WTC11 (cell line): ENCODE results near the gene NUDT14.

Experiments
- ESRRA ChIP-seq: sonication (generic); formaldehyde crosslinking; IDR thresholded peaks from 2 replicates; pipeline ENCODE4 v1.8.1; 2022; ENCODE audit warnings: mild to moderate bottlenecking, missing genetic modification reagents, borderline replicate concordance
- TF ChIP-seq, protein P1 (sequence below): fragments of 200-600 bp; IDR thresholded peaks from 2 replicates; pipeline ENCODE4 v1.8.0; 2022; ENCODE audit warnings: antibody characterized with exemption
- TF ChIP-seq, protein P2 (sequence below): sonication (generic); formaldehyde crosslinking; IDR thresholded peaks from 2 replicates; pipeline ENCODE4 v1.8.0; 2022; ENCODE audit warnings: mild to moderate bottlenecking, missing genetic modification reagents

DNA sequence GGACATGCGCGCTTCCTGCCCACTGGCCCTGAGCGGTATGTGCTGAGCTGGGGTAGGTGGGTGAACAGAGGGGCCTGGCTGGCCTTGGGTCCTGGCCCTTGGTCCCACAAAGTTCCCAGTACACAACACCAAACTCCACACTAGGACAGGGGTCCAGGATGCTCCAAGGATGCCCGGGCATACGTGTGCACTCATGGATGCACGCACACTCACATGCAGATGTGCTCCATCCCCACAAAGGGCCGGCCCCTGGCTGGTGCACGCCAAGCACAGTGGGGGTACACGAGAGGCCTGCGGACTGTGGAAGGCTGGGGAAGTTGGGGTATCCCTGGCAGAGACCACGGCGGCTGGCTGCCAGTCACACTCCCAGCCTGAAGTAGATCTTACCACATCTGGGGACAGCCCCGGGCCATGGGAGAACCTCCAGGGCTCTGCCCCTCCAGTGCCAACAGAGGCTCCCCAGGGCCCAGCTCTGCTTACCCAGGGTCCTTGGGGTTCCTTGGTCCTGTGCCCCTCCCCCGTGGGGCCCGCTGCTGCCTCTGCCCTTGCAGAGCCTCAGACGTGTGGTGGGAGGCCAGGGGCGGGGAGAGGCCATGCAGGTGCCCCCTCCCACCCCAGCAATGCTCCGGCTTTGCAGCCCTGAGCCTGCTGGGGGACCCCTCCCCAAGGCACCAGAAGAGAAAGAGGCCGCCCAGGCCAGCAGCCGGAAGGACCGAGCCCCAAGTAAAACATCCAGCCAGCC lies 24.0 kb upstream of the NUDT14 start:
- TF ChIP-seq, protein P1, sequence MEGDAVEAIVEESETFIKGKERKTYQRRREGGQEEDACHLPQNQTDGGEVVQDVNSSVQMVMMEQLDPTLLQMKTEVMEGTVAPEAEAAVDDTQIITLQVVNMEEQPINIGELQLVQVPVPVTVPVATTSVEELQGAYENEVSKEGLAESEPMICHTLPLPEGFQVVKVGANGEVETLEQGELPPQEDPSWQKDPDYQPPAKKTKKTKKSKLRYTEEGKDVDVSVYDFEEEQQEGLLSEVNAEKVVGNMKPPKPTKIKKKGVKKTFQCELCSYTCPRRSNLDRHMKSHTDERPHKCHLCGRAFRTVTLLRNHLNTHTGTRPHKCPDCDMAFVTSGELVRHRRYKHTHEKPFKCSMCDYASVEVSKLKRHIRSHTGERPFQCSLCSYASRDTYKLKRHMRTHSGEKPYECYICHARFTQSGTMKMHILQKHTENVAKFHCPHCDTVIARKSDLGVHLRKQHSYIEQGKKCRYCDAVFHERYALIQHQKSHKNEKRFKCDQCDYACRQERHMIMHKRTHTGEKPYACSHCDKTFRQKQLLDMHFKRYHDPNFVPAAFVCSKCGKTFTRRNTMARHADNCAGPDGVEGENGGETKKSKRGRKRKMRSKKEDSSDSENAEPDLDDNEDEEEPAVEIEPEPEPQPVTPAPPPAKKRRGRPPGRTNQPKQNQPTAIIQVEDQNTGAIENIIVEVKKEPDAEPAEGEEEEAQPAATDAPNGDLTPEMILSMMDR: no peak
- TF ChIP-seq, protein P2, sequence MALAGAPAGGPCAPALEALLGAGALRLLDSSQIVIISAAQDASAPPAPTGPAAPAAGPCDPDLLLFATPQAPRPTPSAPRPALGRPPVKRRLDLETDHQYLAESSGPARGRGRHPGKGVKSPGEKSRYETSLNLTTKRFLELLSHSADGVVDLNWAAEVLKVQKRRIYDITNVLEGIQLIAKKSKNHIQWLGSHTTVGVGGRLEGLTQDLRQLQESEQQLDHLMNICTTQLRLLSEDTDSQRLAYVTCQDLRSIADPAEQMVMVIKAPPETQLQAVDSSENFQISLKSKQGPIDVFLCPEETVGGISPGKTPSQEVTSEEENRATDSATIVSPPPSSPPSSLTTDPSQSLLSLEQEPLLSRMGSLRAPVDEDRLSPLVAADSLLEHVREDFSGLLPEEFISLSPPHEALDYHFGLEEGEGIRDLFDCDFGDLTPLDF (CRISPR knock-in tag): no peak
- no peak for TF ChIP-seq ESRRA (CRISPR knock-in tag)
